ENCODE measurements around the gene LRRC32. TPM values are rescaled to one million over a fixed set of nuclear protein-coding genes. Genes with fewer than 3 reads are reported as not detected.
A peak's percentile ranks its signal among the peaks of the same experiment; 100 is the strongest.
"Not testable (repeated sequence)": the region's sequence is repeated elsewhere in the genome, so short reads cannot be mapped to it uniquely, and the experiment has no call there.

The LRRC32 gene
- total and polyA plus RNA-seq, 5 experiments from 2014 or later, result 0.08 TPM; not detected in 4

DNA sequence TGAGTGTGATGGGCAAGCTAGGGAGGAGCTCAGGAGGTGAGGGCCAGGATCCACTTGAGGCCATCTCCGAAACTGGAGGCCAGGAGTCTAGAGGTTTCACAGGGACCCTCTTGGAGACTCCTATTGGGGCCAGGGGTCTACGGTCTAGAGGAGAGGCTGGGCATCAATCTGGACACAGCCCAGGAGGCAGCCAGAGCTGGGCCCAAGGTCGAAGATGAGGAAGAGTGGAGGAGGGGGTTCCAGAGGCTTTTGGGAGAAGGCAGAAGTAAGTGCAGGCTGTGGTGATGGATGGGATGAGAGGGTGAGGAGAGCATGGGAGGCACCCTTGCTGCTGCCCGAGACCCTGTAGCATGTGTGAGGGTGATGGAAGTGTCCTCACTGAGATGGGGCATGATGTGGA is 56.6 kb downstream of the LRRC32 start:
- no peak for ATAC-seq
- Mint-ChIP-seq H3K36me3 (peaks cover 0 to 6% (median 0%) of the 10 kb centered on the region in 3 donors), H3K9me3 (peaks cover 0 to 11% (median 6%) of the 10 kb centered on the region in 9 donors), H3K27me3 (peaks cover 0 to 12% (median 5%) of the 10 kb centered on the region in 5 donors), H3K4me3 (no peak overlapping the region), H3K4me1 (peaks cover 0 to 2% (median under 1%) of the 10 kb centered on the region in 4 donors), H3K27ac (peak overlapping the region in 2 of 10 donors; percentile 6 to 46)
- peak in 1 of 10 donors; percentile 27 for DNase-seq
- POLR2A ChIA-PET, result interaction anchor here (0.7 kb wide), 1 partner anchor 1068 kb away, joined by 3 read pairs; no protein-coding TSS in a partner anchor

DNA sequence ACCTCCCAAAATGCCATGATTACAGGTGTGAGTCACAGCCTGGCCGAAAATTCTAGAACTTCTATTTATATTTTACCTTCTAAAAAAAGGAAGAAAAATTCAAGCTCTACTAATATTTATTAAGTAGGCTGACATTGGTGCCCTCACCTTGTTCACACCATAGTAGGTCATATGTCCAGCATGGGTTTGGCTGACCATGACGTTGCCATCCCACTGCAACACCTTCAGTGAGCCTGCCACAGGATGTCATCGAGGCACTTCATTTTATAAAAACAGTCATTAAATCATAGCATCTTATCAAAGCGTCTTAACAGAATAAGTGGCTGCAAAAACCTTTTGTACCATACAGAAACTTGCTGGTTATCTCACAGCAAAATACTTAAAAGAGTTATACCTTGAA is 58.3 kb downstream of the LRRC32 start:
- H3K27me3 Mint-ChIP-seq, result peaks cover 0 to 12% (median 5%) of the 10 kb centered on the region in 5 donors
- ATAC-seq, result no peak
- H3K27ac Mint-ChIP-seq, result no peak overlapping the region
- H3K9me3 Mint-ChIP-seq, result no peaks in the 10 kb centered on the region
- peak in 1 of 10 donors; percentile 10 for DNase-seq
- H3K4me1 Mint-ChIP-seq, result peaks cover 0 to 2% (median under 1%) of the 10 kb centered on the region in 4 donors
- POLR2A ChIA-PET, result no interaction called here
- H3K4me3 Mint-ChIP-seq, result no peak overlapping the region
- H3K36me3 Mint-ChIP-seq, result no peaks in the 10 kb centered on the region

DNA sequence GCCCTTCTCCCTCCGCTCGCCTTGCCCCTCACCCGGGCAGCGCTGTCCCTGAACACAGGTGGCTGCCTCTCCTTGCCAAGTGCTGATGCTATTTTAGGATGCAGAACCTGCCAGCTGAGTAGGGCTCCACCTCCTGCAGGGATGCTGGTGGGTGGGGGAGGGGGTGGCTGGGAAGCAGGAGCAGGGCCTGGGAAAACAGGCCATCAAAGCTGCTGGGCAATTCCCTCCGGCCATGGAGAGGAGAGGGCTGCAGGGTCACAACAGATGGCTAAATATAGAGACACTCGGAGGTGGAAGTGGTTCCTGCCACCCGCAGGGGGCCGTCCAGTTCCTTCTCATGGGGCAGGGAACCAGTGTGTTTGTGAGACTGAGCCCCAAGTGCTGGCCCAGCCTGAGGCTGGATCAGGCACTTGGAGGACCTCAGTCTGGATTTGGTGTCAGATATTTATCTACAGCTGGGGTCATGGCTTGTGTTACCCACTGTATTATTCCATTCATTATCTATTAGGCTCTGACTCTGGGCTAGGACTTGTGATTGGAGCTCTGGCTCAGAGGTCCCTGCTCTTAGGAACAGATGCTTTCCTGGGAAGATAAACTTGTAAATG is 59.6 kb downstream of the LRRC32 start:
- DNase-seq (peak in 1 of 10 donors; percentile 34), ATAC-seq (no peak)
- Mint-ChIP-seq H3K9me3 (no peaks in the 10 kb centered on the region), H3K27ac (no peak overlapping the region), H3K4me3 (no peak overlapping the region), H3K36me3 (no peaks in the 10 kb centered on the region), H3K4me1 (peaks cover 0 to 7% (median under 1%) of the 10 kb centered on the region in 4 donors), H3K27me3 (peaks cover 0 to 12% (median 1%) of the 10 kb centered on the region in 5 donors)
- POLR2A ChIA-PET, result no interaction called here

DNA sequence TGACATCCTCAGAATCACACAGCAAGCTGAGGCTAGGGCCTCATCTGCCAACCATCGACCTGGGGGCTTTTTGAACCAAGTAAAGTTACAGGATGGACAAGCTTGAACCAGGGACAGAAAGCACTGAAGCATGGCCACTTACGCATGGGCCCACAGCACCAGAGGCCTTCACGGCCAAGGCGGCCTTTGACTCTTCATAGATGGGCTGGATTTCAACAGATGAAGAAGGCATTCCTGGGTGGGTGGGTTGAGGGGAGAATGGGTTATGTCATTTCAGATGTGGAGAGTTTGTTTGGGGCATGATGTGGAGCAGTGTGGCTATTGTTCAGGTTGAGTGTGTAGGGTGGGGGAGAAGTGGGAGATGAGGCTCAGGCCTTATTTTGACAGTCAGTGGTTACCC is 60.2 kb downstream of the LRRC32 start:
- POLR2A ChIA-PET, result no interaction called here
- peaks cover 0 to 7% (median 0%) of the 10 kb centered on the region in 4 donors for H3K4me1 Mint-ChIP-seq
- H3K4me3 Mint-ChIP-seq, result no peak overlapping the region
- no peaks in the 10 kb centered on the region for H3K36me3 Mint-ChIP-seq
- ATAC-seq (no peak), DNase-seq (peak in 1 of 10 donors; percentile 16)
- H3K27ac Mint-ChIP-seq, result peak overlapping the region in 1 of 10 donors; percentile 43
- peaks cover 0 to 8% (median 1%) of the 10 kb centered on the region in 5 donors for H3K27me3 Mint-ChIP-seq
- no peaks in the 10 kb centered on the region for H3K9me3 Mint-ChIP-seq

DNA sequence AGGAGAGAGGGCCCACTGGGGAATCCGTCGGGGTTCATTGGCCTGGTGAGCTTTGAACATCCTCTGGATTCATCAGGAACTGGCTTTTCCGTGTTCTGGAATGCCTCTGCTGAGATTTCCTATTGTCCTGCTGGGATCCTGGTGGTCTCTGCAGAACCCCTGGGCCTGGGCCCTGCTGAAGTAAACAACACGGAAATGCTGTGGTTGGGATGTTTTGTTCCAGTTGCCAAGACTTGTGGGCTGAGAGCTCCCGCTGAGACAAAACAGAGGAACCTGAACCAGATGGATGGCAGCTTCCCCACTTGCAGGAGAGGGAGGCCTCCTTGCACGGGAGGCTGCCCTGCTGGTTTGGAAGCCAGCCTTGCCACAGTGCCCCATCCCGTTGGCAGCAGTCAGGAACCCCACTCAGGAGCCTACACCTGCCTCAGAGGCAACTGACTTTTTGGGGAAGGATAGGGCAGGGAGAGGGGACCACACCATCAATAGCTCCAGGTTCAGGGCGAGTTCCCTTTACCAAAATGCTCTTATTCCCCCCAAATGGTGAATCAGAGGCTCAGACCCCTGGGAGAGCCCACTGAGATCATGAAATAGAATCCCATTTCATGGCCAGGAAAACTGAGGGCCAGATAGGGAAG is 60.7 kb downstream of the LRRC32 start:
- Mint-ChIP-seq H3K36me3 (no peaks in the 10 kb centered on the region), H3K4me3 (no peak overlapping the region), H3K4me1 (peaks cover 0 to 7% (median 0%) of the 10 kb centered on the region in 4 donors), H3K9me3 (no peaks in the 10 kb centered on the region), H3K27ac (no peak overlapping the region), H3K27me3 (peaks cover 0 to 5% (median 1%) of the 10 kb centered on the region in 5 donors)
- POLR2A ChIA-PET, result no interaction called here
- no peak for ATAC-seq
- DNase-seq, result peak in 1 of 10 donors; percentile 11

DNA sequence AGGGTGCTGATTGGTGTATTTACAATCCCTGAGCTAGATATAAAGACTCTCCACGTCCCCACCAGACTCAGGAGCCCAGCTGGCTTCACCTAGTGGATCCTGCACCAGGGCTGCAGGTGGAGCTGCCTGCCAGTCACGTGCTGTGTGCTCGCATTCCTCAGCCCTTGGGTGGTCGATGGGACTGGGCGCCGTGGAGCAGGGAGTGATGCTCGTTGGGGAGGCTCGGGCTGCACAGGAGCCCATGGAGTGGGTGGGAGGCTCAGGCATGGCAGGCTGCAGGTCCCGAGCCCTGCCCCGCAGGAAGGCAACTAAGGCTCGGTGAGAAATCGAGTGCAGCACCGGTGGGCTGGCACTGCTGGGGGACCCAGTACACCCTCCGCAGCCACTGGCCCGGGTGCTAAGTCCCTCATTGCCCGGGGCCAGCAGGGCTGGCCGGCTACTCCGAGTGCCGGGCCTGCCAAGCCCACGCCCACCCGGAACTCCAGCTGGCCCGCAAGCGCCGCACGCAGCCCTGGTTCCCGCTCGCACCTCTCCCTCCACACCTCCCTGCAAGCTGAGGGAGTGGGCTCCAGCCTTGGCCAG is 61.6 kb downstream of the LRRC32 start:
- peak in 1 of 10 donors; percentile 42 for DNase-seq
- H3K27ac Mint-ChIP-seq, H3K36me3 Mint-ChIP-seq, H3K4me3 Mint-ChIP-seq, H3K27me3 Mint-ChIP-seq, ATAC-seq, POLR2A ChIA-PET, H3K9me3 Mint-ChIP-seq, H3K4me1 Mint-ChIP-seq: not testable (repeated sequence)

DNA sequence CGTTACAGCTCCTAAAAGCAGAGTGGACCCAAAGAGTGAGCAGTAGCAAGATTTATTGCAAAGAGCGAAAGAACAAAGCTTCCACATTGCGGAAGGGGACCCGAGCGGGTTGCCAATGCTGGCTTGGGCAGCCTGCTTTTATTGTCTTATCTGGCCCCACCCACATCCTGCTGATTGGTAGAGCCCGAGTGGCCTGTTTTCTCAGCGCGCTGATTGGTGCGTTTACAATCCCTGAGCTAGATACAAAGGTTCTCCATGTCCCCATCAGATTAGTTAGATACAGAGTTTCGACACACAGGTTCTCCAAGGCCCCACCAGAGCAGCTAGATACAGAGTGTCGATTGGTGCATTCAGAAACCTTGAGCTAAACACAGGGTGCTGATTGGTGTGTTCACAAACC is 62.3 kb downstream of the LRRC32 start:
- H3K4me3 Mint-ChIP-seq, H3K36me3 Mint-ChIP-seq, H3K4me1 Mint-ChIP-seq, H3K9me3 Mint-ChIP-seq, H3K27ac Mint-ChIP-seq, H3K27me3 Mint-ChIP-seq, ATAC-seq, POLR2A ChIA-PET: not testable (repeated sequence)
- DNase-seq, result peak in 1 of 10 donors; percentile 3

Other genes starting within 250 kb of the LRRC32 start
- gene EMSY, start 225.7 kb downstream of the LRRC32 start, total RNA-seq, result 10 to 100 TPM; 48.7 to 49.3 TPM
- gene EMSY, start 225.7 kb downstream of the LRRC32 start, polyA plus RNA-seq, result 10 to 100 TPM; 16.7 to 22.7 (median 21.4) TPM
- not detected for gene TSKU, start 112.6 kb upstream of the LRRC32 start, total RNA-seq
- not detected for gene TSKU, start 112.6 kb upstream of the LRRC32 start, polyA plus RNA-seq
- 1 to 10 TPM; 6.4 to 7.8 TPM for gene ACER3, start 190.2 kb upstream of the LRRC32 start, total RNA-seq
- gene ACER3, start 190.2 kb upstream of the LRRC32 start, polyA plus RNA-seq, result 1 to 10 TPM; 3.1 to 6.3 (median 3.5) TPM